Measurements from ENCODE around the gene APOBEC2. TPM values are rescaled to one million over a fixed set of nuclear protein-coding genes. Genes with fewer than 3 reads are reported as not detected.
A peak's percentile ranks its signal among the peaks of the same experiment; 100 is the strongest.

APOBEC2 gene
- total RNA-seq, 2 donors from 2014 or later: not detected

- DNase-seq (no peak), ATAC-seq (replicated peaks in 1 of 2) (peak in 1 of 2 donors; percentile 6)
- H3K4me1 Mint-ChIP-seq (ENCODE audit: low read depth): peaks cover 8% of the 10 kb centered on the region
- no peak overlapping the region for H3K4me3 Mint-ChIP-seq
- no peaks in the 10 kb centered on the region for H3K9me3 Mint-ChIP-seq
- H3K27me3 Mint-ChIP-seq (ENCODE audit: low read depth): no peaks in the 10 kb centered on the region
- H3K36me3 Mint-ChIP-seq (ENCODE audit: insufficient read depth in 2 of 2): no peaks in the 10 kb centered on the region
- no peak overlapping the region for H3K27ac Mint-ChIP-seq
These were observed 12.0 kb upstream of the APOBEC2 start for GRCh38 chr6:41040940-41041536.

DNA sequence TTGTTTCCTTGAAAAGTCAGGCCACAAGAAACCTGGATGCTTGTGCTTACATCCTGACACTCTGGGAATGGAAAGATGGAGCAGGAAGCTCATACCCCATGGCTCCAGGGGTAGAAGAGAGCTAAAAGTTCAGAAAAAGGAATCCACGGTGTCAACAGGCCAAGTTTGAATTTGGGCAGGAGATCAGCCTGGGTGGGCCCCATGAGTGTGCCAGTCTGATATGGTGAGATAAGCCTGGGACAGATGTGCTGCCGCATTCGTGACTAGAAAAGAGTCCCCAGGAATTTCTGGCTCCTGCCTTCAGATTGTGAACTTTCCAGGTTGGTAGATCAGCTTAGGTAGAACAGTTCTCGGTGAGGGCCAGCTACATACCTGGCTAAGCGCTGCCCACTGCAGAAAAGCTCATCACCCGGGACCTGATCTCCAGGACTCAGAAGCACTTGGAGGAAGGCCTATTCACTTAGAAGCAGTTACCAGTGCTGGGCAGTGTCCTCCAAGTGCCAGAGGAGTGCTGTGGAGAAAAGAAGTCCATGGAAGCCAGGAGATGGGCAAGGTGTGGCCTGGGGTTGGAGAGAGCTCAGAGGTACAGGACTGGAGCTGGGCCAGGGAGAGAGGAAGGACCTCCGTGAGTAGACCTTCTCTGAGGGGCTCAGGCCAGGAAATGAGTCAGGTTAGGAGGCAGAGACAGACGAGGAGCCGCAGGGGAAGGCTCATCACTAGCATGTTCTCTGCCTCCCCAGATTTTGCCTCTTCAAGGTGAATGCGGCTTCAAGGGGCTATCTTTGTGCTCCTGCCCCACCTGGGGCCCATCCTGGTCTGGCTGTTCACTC is 10.6 kb upstream of the APOBEC2 start, which contains the start of gene TSPO2:
Gene TSPO2 (plus strand): TSS at position 242 of the 830 bp plus-strand sequence. CDS start 519 bp downstream, at position 761.
- ATAC-seq (replicated peaks in 1 of 2) (no peak), DNase-seq (no peak)
- H3K4me1 Mint-ChIP-seq (ENCODE audit: low read depth): peaks cover 8% of the 10 kb centered on the region
- H3K4me3 Mint-ChIP-seq: no peak within 1 kb of the TSS
- H3K36me3 Mint-ChIP-seq (ENCODE audit: insufficient read depth in 2 of 2): no peaks in the 10 kb centered on the region
- H3K27ac Mint-ChIP-seq: no peak within 1 kb of the TSS
- no peaks in the 10 kb centered on the region for H3K27me3 Mint-ChIP-seq (ENCODE audit: low read depth)
- H3K9me3 Mint-ChIP-seq: no peaks in the 10 kb centered on the region

GRCh38 chr6:41043151-41043550 is 9.9 kb upstream of the APOBEC2 start:
- peaks cover 8% of the 10 kb centered on the region for H3K4me1 Mint-ChIP-seq (ENCODE audit: low read depth)
- H3K9me3 Mint-ChIP-seq: no peaks in the 10 kb centered on the region
- H3K27ac Mint-ChIP-seq: no peak overlapping the region
- DNase-seq (no peak), ATAC-seq (replicated peaks in 1 of 2) (no peak)
- no peak overlapping the region for H3K4me3 Mint-ChIP-seq
- H3K36me3 Mint-ChIP-seq (ENCODE audit: insufficient read depth in 2 of 2): no peaks in the 10 kb centered on the region
- H3K27me3 Mint-ChIP-seq (ENCODE audit: low read depth): no peaks in the 10 kb centered on the region

DNA sequence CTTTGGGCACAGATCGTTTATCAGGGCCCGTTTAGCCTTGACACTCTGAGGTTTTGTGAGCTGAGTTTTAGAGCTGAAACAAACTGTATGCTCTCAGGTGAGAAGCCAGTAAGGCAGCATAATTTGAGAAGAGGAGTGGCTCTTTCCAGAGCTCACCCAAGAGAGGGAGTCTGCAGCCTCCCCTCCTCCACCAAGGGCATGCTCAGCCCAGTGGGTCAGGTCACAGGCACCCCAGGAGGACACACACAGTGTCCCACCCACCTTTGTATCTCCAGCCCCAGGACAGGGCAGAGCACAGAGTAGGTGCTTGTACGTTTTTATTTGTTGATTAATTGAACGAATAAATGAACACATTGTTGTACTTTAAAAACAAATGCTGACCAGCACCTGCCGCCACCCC is 7.3 kb upstream of the APOBEC2 start:
- no peak for ATAC-seq (replicated peaks in 1 of 2)
- no peaks in the 10 kb centered on the region for H3K9me3 Mint-ChIP-seq
- no peaks in the 10 kb centered on the region for H3K27me3 Mint-ChIP-seq (ENCODE audit: low read depth)
- DNase-seq: no peak
- H3K36me3 Mint-ChIP-seq (ENCODE audit: insufficient read depth in 2 of 2): no peaks in the 10 kb centered on the region
- no peak overlapping the region for H3K4me3 Mint-ChIP-seq
- peaks cover 3% of the 10 kb centered on the region for H3K4me1 Mint-ChIP-seq (ENCODE audit: low read depth)
- no peak overlapping the region for H3K27ac Mint-ChIP-seq

- Mint-ChIP-seq H3K9me3 (no peaks in the 10 kb centered on the region), H3K27ac (no peak overlapping the region)
- no peak for ATAC-seq (replicated peaks in 1 of 2)
These were observed 6.9 kb upstream of the APOBEC2 start for GRCh38 chr6:41046084-41046483.

GRCh38 chr6:41047306-41047705 is 5.7 kb upstream of the APOBEC2 start:
- peaks cover 7% of the 10 kb centered on the region for H3K4me1 Mint-ChIP-seq (ENCODE audit: low read depth)
- no peaks in the 10 kb centered on the region for H3K27me3 Mint-ChIP-seq (ENCODE audit: low read depth)
- peaks cover 3 to 4% of the 10 kb centered on the region in 2 donors for H3K36me3 Mint-ChIP-seq (ENCODE audit: insufficient read depth in 2 of 2)
- H3K9me3 Mint-ChIP-seq: no peaks in the 10 kb centered on the region
- no peak overlapping the region for H3K4me3 Mint-ChIP-seq
- H3K27ac Mint-ChIP-seq: no peak overlapping the region
- ATAC-seq (replicated peaks in 1 of 2) (no peak), DNase-seq (no peak)

More at GRCh38 chr6:41046084-41046483, 6.9 kb upstream of the APOBEC2 start:
- DNase-seq: no peak
- Mint-ChIP-seq H3K4me3 (no peak overlapping the region), H3K27me3 (ENCODE audit: low read depth) (no peaks in the 10 kb centered on the region), H3K4me1 (ENCODE audit: low read depth) (no peaks in the 10 kb centered on the region), H3K36me3 (ENCODE audit: insufficient read depth in 2 of 2) (no peaks in the 10 kb centered on the region)

DNA sequence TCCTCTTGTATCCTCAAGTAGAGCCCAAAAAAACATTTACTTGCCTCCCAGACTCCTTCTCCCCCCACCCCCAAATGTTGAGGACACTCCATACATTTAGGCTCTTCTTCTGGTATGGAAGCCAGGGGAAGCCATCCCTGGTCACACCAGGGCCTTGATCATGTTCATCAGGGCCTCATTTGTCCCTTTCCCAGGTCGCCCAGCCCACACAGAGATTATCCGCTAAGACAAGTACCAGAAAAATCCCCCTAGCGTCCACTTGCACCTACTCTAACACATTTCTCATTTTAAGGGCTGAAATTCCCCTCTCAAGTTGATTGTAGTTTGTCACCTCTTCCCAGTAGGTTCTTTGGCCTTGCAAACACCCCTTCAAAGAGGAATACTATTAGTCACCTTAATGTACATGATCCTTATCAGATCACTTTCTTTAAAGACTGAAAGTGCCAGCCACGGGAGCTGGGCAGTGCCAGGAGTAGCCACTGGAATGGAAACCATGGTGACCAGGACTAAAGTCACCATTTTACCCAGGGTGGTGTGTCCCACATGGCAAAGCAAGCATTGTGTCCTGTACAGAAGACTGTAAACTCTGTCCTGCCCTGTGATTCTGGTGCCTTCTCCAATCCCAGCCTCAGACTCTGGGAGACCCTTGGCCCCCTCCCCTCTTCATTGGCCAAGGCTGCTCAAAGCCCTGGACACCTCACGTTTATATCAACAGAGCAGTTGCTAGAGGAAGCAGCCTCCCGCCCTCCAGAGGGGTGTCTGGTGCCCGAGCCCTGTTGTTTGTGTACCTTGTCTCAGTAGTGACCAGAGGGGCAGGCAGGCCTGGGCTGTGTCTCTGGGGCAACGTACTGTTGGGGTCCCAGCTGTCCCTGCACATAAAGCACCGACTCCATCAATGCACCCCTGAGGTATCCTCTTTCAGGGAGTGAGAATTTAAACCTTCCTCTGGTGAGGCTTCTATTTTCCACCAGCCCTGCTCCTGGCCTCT is 5.0 kb upstream of the APOBEC2 start:
- DNase-seq (no peak), ATAC-seq (replicated peaks in 1 of 2) (no peak)
- H3K9me3 Mint-ChIP-seq: no peaks in the 10 kb centered on the region
- H3K4me3 Mint-ChIP-seq: no peak overlapping the region
- H3K27me3 Mint-ChIP-seq (ENCODE audit: low read depth): no peaks in the 10 kb centered on the region
- no peak overlapping the region for H3K27ac Mint-ChIP-seq
- H3K4me1 Mint-ChIP-seq (ENCODE audit: low read depth): peaks cover 14% of the 10 kb centered on the region
- peaks cover 3 to 4% of the 10 kb centered on the region in 2 donors for H3K36me3 Mint-ChIP-seq (ENCODE audit: insufficient read depth in 2 of 2)

DNA sequence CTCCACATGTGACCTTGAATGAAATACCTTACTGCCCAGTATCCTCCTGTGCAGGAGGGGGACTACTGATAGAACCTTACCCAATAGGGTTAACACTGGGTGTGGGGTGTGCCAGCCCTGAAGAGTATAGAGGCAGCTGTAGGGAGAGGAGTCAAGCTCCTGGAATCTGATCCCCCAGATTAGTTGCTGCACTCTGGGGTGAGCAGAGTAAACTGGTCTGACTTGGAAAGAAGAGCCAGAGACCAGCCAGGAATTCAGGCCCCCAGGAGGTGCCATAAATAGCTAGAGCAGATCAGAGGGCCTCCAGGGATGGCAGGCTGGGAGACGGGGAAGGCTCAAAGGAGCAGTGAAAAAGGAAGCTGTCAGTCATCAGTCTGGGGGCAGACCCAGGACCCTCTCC is 3.5 kb upstream of the APOBEC2 start:
- no peak overlapping the region for H3K4me3 Mint-ChIP-seq
- peaks cover 17% of the 10 kb centered on the region for H3K4me1 Mint-ChIP-seq (ENCODE audit: low read depth)
- DNase-seq: no peak
- no peak overlapping the region for H3K27ac Mint-ChIP-seq
- no peak for ATAC-seq (replicated peaks in 1 of 2)
- no peaks in the 10 kb centered on the region for H3K9me3 Mint-ChIP-seq
- no peaks in the 10 kb centered on the region for H3K27me3 Mint-ChIP-seq (ENCODE audit: low read depth)
- peaks cover 3 to 4% of the 10 kb centered on the region in 2 donors for H3K36me3 Mint-ChIP-seq (ENCODE audit: insufficient read depth in 2 of 2)

- Mint-ChIP-seq H3K27ac (no peak overlapping the region), H3K4me3 (no peak overlapping the region), H3K27me3 (ENCODE audit: low read depth) (no peaks in the 10 kb centered on the region), H3K36me3 (ENCODE audit: insufficient read depth in 2 of 2) (peaks cover 3 to 4% of the 10 kb centered on the region in 2 donors), H3K9me3 (no peaks in the 10 kb centered on the region), H3K4me1 (ENCODE audit: low read depth) (peaks cover 17% of the 10 kb centered on the region)
- DNase-seq (no peak), ATAC-seq (replicated peaks in 1 of 2) (no peak)
These were observed 3.0 kb upstream of the APOBEC2 start for GRCh38 chr6:41049955-41050354.

GRCh38 chr6:41050536-41050935 is 2.5 kb upstream of the APOBEC2 start:
- H3K4me3 Mint-ChIP-seq: no peak overlapping the region
- no peak for DNase-seq
- no peak overlapping the region for H3K27ac Mint-ChIP-seq
- no peaks in the 10 kb centered on the region for H3K9me3 Mint-ChIP-seq
- ATAC-seq (replicated peaks in 1 of 2): no peak
- no peaks in the 10 kb centered on the region for H3K27me3 Mint-ChIP-seq (ENCODE audit: low read depth)
- peaks cover 3 to 4% of the 10 kb centered on the region in 2 donors for H3K36me3 Mint-ChIP-seq (ENCODE audit: insufficient read depth in 2 of 2)
- H3K4me1 Mint-ChIP-seq (ENCODE audit: low read depth): peaks cover 17% of the 10 kb centered on the region

DNA sequence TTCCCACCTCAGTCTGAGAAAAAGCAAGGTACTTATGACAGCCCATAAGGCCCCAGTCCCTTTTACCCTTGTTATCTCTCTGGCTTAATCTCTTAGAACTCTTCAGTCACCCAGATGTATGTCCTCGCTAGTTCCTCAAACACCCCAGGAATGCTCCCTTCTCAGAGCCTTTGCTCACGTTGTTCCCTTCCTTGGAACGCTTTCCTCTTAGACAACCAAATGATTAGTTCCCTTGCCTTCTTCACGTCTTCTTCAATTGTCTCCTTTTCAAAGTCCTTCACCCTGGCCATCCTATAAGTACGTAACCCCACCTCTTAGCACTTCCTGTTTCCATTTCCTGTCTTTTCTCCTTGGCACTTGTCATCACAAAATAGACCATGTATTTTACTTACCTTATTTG is 1.1 kb upstream of the APOBEC2 start:
- peak overlapping the region; percentile 0 for H3K27ac Mint-ChIP-seq
- no peaks in the 10 kb centered on the region for H3K27me3 Mint-ChIP-seq (ENCODE audit: low read depth)
- H3K4me1 Mint-ChIP-seq (ENCODE audit: low read depth): peaks cover 17% of the 10 kb centered on the region
- peaks cover 3 to 4% of the 10 kb centered on the region in 2 donors for H3K36me3 Mint-ChIP-seq (ENCODE audit: insufficient read depth in 2 of 2)
- DNase-seq (no peak), ATAC-seq (replicated peaks in 1 of 2) (no peak)
- no peak overlapping the region for H3K4me3 Mint-ChIP-seq
- H3K9me3 Mint-ChIP-seq: no peaks in the 10 kb centered on the region

- ATAC-seq (replicated peaks in 1 of 2) (no peak), DNase-seq (no peak)
- peaks cover 17% of the 10 kb centered on the region for H3K4me1 Mint-ChIP-seq (ENCODE audit: low read depth)
- peaks cover 3 to 4% of the 10 kb centered on the region in 2 donors for H3K36me3 Mint-ChIP-seq (ENCODE audit: insufficient read depth in 2 of 2)
- H3K27ac Mint-ChIP-seq: no peak overlapping the region
- no peaks in the 10 kb centered on the region for H3K27me3 Mint-ChIP-seq (ENCODE audit: low read depth)
- H3K4me3 Mint-ChIP-seq: no peak overlapping the region
- no peaks in the 10 kb centered on the region for H3K9me3 Mint-ChIP-seq
These were observed 1.5 kb downstream of the APOBEC2 start for GRCh38 chr6:41054511-41054910.

- Mint-ChIP-seq H3K4me1 (ENCODE audit: low read depth) (peaks cover 17% of the 10 kb centered on the region), H3K36me3 (ENCODE audit: insufficient read depth in 2 of 2) (peaks cover 4 to 5% of the 10 kb centered on the region in 2 donors), H3K4me3 (no peak overlapping the region), H3K9me3 (no peaks in the 10 kb centered on the region), H3K27me3 (ENCODE audit: low read depth) (no peaks in the 10 kb centered on the region), H3K27ac (no peak overlapping the region)
- DNase-seq: no peak
- ATAC-seq (replicated peaks in 1 of 2): no peak
These were observed 2.1 kb downstream of the APOBEC2 start for GRCh38 chr6:41055149-41055548.

All from activated T-cell treated with anti-CD3 and anti-CD28 coated beads, Interleukin-2, amount 50 U/mL, for 72 hours (primary cell).